ENCODE results near the gene AKR1C4. TPM values are rescaled to one million over a fixed set of nuclear protein-coding genes. Genes with fewer than 3 reads are reported as not detected.
"Not testable (repeated sequence)": the region's sequence is repeated elsewhere in the genome, so short reads cannot be mapped to it uniquely, and the experiment has no call there.

Gene AKR1C4
- total RNA-seq, 2 experiments from 2014 or later: not detected

DNA sequence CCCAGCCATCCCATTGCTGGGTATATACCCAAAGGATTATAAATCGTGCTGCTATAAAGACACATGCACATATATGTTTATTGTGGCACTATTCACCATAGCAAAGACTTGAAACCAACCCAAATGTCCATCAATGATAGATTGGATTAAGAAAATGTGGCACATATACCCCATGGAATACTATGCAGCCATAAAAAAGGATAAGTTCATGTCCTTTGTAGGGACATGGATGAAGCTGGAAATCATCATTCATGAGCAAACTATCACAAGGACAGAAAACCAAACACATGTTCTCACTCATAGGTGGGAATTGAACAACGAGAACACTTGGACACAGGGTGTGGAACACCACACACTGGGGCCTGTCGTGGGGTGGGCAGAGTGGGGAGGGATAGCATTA, 61.1 kb downstream of the AKR1C4 start:
- CTCF ChIA-PET; DNase-seq; H3K4me1 Mint-ChIP-seq (ENCODE audit: low read depth); H3K36me3 Mint-ChIP-seq (ENCODE audit: low read depth); H3K9me3 Mint-ChIP-seq; H3K27me3 Mint-ChIP-seq (ENCODE audit: low read depth); H3K27ac Mint-ChIP-seq; H3K4me3 Mint-ChIP-seq; intact Hi-C loops (cut with micrococcal nuclease): not testable (repeated sequence)

DNA sequence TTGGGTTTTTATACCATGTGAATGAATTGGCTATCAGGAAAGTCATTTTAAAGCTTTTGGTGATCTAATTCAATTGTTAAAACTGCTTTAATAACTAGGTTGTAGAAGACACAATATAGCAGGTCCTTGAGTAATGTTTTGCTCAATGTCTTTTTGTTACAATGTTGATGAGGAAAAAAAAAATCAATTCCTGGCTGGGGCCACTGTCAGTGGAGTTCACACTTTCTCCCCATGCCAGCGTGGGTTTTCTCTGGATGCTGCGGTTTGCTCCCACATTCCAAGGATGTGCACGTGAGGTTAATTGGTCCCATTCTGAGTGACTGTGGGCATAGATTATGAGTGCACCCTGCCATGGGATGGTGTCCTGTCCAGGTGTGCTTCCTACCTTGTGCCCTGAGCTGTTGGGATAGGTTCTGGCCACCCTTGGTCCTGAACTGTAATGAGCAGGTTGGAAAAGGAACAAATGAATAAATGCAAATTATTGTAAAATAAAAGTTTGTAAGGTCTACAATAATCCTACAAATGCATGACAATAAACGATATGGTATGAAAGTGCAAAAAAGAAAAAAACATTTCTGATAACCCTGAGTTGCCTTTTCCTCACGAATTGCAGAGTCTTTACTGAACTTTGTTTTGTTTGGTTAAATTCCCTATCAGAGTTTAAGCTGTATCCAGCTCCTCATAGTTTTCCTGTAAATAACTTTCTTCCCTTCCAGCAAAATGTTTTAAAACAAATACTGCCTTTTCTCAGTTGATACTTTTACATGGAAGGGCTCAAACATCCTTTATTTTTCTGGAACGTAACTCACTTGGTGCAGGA, 62.7 kb downstream of the AKR1C4 start:
- Mint-ChIP-seq H3K27me3 (ENCODE audit: low read depth) (no peaks in the 10 kb centered on the region), H3K4me1 (ENCODE audit: low read depth) (no peaks in the 10 kb centered on the region), H3K36me3 (ENCODE audit: low read depth) (peaks cover 5% of the 10 kb centered on the region), H3K9me3 (peaks cover 4% of the 10 kb centered on the region), H3K4me3 (no peak overlapping the region), H3K27ac (no peak overlapping the region)
- CTCF ChIA-PET: interaction anchor here (1.3 kb wide), 1 partner anchor 24 kb away, joined by 5 read pairs; no protein-coding TSS in a partner anchor
- intact Hi-C loops (cut with micrococcal nuclease): no loop called here
- DNase-seq: no peak

DNA sequence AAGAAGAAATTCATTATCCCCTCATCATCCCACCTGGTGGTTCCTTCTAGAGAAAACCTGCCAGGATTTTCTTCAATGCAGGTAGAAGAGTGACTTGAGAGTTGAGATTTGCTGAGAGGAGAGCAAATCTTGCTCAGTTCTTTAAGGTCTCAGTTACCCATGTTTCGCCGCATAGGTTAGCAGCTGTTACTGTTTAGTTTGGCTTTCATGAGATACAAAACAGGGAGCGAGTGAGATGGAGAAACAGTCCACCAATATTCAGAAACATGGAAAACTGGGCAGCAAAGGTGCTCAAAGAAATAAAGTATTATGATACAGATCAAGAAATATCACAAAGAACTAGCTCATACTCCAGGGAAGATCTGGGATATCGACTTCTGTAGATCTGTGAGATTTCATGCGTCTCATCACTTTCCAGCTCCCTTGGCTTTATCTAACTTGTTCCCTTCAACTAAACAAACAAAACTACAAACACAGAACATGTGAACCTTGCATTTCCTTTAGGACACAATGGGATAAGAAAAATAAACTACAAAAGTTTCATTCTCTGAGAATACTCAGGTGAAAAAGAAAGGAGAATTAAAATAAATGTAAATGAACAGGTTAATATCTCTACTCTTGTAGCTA, 63.4 kb downstream of the AKR1C4 start:
- Mint-ChIP-seq H3K9me3 (peaks cover 6% of the 10 kb centered on the region), H3K27ac (no peak overlapping the region), H3K27me3 (ENCODE audit: low read depth) (no peaks in the 10 kb centered on the region), H3K36me3 (ENCODE audit: low read depth) (peaks cover 8% of the 10 kb centered on the region), H3K4me3 (no peak overlapping the region), H3K4me1 (ENCODE audit: low read depth) (no peaks in the 10 kb centered on the region)
- intact Hi-C loops (cut with micrococcal nuclease): no loop called here
- DNase-seq: no peak
- CTCF ChIA-PET: interaction anchor here (1.3 kb wide), 1 partner anchor 23 kb away, joined by 5 read pairs; no protein-coding TSS in a partner anchor

DNA sequence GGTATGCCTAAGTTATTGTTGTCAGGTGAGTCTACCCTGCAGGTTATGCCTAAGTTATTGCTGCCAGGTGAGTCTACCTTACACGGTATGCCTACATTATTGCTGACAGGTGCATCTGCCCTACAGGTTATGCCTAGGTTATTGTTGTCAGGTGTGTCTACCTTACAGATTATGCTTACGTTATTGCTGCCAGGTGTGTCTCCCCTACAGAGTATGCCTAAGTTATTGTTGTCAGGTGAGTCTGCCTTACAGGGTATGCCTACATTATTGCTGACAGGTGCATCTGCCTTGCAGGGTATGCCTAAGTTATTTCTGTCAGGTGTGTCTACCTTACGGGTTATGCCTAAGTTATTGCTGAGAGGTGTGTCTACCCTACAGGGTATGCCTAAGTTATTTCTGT, 64.2 kb downstream of the AKR1C4 start:
- CTCF ChIA-PET: interaction anchor here (1.3 kb wide), 1 partner anchor 22 kb away, joined by 5 read pairs; no protein-coding TSS in a partner anchor
- H3K27ac Mint-ChIP-seq: no peak overlapping the region
- H3K4me3 Mint-ChIP-seq: no peak overlapping the region
- DNase-seq: no peak
- intact Hi-C loops (cut with micrococcal nuclease): no loop called here
- peaks cover 13% of the 10 kb centered on the region for H3K36me3 Mint-ChIP-seq (ENCODE audit: low read depth)
- H3K27me3 Mint-ChIP-seq (ENCODE audit: low read depth): no peaks in the 10 kb centered on the region
- H3K9me3 Mint-ChIP-seq: peaks cover 6% of the 10 kb centered on the region
- no peaks in the 10 kb centered on the region for H3K4me1 Mint-ChIP-seq (ENCODE audit: low read depth)

DNA sequence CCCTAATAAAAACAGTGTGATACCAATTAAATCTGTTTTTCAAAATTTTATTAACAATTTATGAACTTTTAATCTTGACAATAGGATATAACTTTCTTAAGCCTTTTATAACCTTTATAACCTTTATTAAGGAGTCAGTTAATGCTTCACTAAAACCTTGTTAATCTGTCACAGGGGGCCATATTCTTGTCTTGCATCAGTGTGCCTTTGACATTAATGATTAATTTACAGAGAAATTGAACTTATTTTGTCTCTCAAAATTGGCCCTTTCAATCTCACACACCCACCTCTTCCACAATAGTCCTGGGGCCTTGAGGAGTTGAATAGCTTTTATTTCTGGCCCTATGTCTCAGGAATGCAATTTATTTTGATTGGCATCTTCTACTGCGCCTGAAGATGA, 68.5 kb downstream of the AKR1C4 start:
- no peak overlapping the region for H3K4me3 Mint-ChIP-seq
- H3K4me1 Mint-ChIP-seq (ENCODE audit: low read depth): no peaks in the 10 kb centered on the region
- no peaks in the 10 kb centered on the region for H3K27me3 Mint-ChIP-seq (ENCODE audit: low read depth)
- CTCF ChIA-PET: no interaction called here
- no peak overlapping the region for H3K27ac Mint-ChIP-seq
- intact Hi-C loops (cut with micrococcal nuclease): no loop called here
- H3K9me3 Mint-ChIP-seq: peaks cover 7% of the 10 kb centered on the region
- no peak for DNase-seq
- H3K36me3 Mint-ChIP-seq (ENCODE audit: low read depth): peaks cover 18% of the 10 kb centered on the region

DNA sequence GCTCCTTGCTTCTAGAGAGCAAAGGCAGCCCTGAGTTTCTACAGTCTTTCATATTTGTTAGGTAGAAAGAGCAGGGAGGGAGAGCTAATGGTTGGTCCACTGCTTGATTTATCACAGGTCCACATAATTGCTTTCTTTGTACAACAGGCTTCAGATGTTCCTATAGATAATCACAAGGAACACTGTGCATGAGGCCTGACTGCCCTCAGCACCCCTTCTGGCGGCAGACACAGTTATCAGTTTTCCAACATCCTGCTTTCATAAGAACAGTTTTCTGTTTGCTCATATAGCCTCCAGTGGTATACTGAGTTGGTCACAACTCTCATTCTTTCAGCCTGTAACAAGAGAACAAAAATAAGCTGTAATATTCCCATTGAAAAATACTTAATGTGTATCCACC, 69.7 kb downstream of the AKR1C4 start:
- CTCF ChIA-PET: no interaction called here
- Mint-ChIP-seq H3K27me3 (ENCODE audit: low read depth) (no peaks in the 10 kb centered on the region), H3K9me3 (peaks cover 7% of the 10 kb centered on the region), H3K27ac (no peak overlapping the region), H3K4me1 (ENCODE audit: low read depth) (no peaks in the 10 kb centered on the region), H3K4me3 (no peak overlapping the region), H3K36me3 (ENCODE audit: low read depth) (peaks cover 20% of the 10 kb centered on the region)
- intact Hi-C loops (cut with micrococcal nuclease): no loop called here
- no peak for DNase-seq

DNA sequence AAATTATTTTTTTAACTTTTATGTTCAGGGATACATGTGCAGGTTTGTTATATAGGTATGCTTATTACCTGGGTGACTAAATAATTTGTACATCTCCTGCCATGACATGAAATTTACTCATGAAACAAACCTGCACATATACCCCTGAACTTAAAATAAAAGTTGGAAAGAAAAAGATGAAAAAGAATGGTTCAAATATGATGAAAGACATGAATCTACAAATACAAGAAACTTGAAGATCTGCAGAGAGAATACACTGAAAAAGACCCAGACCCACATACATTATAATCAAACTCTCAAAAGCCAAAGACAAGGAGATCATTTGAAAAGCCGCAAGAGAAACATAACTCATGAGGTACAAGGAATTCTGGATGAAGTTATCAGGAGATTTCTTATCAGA, 70.2 kb downstream of the AKR1C4 start:
- H3K4me3 Mint-ChIP-seq: no peak overlapping the region
- H3K27ac Mint-ChIP-seq: no peak overlapping the region
- DNase-seq: no peak
- no peaks in the 10 kb centered on the region for H3K4me1 Mint-ChIP-seq (ENCODE audit: low read depth)
- H3K27me3 Mint-ChIP-seq (ENCODE audit: low read depth): no peaks in the 10 kb centered on the region
- peaks cover 20% of the 10 kb centered on the region for H3K36me3 Mint-ChIP-seq (ENCODE audit: low read depth)
- CTCF ChIA-PET: interaction anchor here (0.8 kb wide), 1 partner anchor 356 kb away, joined by 3 read pairs; no protein-coding TSS in a partner anchor
- intact Hi-C loops (cut with micrococcal nuclease): no loop called here
- H3K9me3 Mint-ChIP-seq: peaks cover 7% of the 10 kb centered on the region

DNA sequence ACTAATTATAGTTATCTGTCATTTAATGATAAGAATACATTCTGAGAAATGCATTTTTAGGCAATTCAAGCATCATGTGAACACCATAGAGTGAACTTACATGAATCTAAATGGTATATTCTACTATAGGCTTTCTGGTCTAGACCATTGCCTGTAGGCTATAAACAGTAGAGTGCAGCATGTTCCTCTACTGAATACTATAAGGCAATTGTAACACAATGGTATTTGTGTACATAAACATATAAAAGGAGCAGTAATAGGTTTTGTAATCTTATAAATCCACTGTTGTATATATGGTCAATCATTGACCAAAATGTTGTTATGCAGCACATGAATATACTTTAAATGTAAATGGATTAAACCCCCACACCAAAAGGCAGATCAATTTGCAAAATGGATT, 71.6 kb downstream of the AKR1C4 start:
- intact Hi-C loops (cut with micrococcal nuclease): no loop called here
- Mint-ChIP-seq H3K4me3 (no peak overlapping the region), H3K9me3 (peaks cover 7% of the 10 kb centered on the region), H3K27me3 (ENCODE audit: low read depth) (no peaks in the 10 kb centered on the region), H3K36me3 (ENCODE audit: low read depth) (peaks cover 18% of the 10 kb centered on the region), H3K4me1 (ENCODE audit: low read depth) (peaks cover 7% of the 10 kb centered on the region), H3K27ac (no peak overlapping the region)
- CTCF ChIA-PET: no interaction called here
- DNase-seq: no peak

Other genes with a start within 250 kb of the AKR1C4 start
- 1 to 10 TPM in 1 of 2 experiments, under 1 TPM in 1; 0.41 to 1.1 TPM for gene AKR1C1, start 233.4 kb upstream of the AKR1C4 start, total RNA-seq
- gene AKR1C2, start 193.0 kb upstream of the AKR1C4 start, total RNA-seq: under 1 TPM in 1 of 2 experiments, not detected in 1; 0.10 TPM
- under 1 TPM; 0.33 to 0.47 TPM for gene AKR1C3, start 102.4 kb upstream of the AKR1C4 start, total RNA-seq
- gene AKR1C8, start 11.7 kb upstream of the AKR1C4 start, total RNA-seq: not detected
- gene UCN3, start 168.1 kb downstream of the AKR1C4 start, total RNA-seq: not detected
- not detected for gene TUBAL3, start 208.0 kb downstream of the AKR1C4 start, total RNA-seq
- gene NET1, start 215.7 kb downstream of the AKR1C4 start, total RNA-seq: 10 to 100 TPM; 20.8 to 21.3 TPM

Data from activated naive CD4-positive, alpha-beta T cell treated with anti-CD3 and anti-CD28 coated beads for 36 hours (primary cell).